SU-DHL-6 (cell line): ENCODE measurements around the gene GNAI2.
"Not testable (repeated sequence)": the region's sequence is repeated elsewhere in the genome, so short reads cannot be mapped to it uniquely, and the experiment has no call there.

Experiments
- EZH2phosphoT487 ChIP-seq: fragments of 200-600 bp; sonication (generic), shearing (Covaris generic); conservative IDR thresholded peaks from 2 replicates; pipeline ENCODE4 v1.6.1; 2018; ENCODE audit warnings: mild to moderate bottlenecking, antibody characterized with exemption, low read length, moderate library complexity, mixed read lengths
- TF ChIP-seq, protein P1 (sequence below): fragments of 200-600 bp; sonication (generic); IDR thresholded peaks from one replicate; pipeline ENCODE4 v1.5.1; 2017; ENCODE audit warnings: antibody characterized with exemption, mild to moderate bottlenecking, low read length, moderate library complexity; ENCODE audit not compliant: insufficient read depth, poor library complexity, severe bottlenecking

- TF ChIP-seq, protein P1, sequence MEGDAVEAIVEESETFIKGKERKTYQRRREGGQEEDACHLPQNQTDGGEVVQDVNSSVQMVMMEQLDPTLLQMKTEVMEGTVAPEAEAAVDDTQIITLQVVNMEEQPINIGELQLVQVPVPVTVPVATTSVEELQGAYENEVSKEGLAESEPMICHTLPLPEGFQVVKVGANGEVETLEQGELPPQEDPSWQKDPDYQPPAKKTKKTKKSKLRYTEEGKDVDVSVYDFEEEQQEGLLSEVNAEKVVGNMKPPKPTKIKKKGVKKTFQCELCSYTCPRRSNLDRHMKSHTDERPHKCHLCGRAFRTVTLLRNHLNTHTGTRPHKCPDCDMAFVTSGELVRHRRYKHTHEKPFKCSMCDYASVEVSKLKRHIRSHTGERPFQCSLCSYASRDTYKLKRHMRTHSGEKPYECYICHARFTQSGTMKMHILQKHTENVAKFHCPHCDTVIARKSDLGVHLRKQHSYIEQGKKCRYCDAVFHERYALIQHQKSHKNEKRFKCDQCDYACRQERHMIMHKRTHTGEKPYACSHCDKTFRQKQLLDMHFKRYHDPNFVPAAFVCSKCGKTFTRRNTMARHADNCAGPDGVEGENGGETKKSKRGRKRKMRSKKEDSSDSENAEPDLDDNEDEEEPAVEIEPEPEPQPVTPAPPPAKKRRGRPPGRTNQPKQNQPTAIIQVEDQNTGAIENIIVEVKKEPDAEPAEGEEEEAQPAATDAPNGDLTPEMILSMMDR = not testable (repeated sequence)
- TF ChIP-seq EZH2phosphoT487 = not testable (repeated sequence)
Measured at GRCh38 chr3:50272538-50272910, 36.5 kb downstream of the GNAI2 start.
